ENCODE data around the gene STK32A.

DNA sequence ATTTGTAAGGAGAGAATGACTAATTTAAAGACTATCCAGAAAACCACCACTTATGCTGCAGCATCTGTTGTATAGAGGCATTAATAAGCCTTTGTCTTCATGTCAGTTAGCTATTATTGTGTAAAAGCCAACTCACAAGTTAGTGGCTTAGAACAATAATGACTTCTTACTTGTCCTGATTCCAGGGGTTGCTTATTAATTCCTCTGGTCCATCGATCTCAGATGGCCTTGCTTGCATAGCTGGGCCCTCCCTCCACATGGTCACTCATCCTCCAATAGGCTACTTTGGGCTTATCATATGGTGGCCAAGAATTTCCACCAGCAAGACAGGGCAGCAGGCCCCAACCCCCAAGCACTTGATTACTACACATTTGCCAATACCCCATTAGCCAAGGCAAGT is 44.5 kb upstream of the STK32A start:
- TF ChIP-seq, protein P1, sequence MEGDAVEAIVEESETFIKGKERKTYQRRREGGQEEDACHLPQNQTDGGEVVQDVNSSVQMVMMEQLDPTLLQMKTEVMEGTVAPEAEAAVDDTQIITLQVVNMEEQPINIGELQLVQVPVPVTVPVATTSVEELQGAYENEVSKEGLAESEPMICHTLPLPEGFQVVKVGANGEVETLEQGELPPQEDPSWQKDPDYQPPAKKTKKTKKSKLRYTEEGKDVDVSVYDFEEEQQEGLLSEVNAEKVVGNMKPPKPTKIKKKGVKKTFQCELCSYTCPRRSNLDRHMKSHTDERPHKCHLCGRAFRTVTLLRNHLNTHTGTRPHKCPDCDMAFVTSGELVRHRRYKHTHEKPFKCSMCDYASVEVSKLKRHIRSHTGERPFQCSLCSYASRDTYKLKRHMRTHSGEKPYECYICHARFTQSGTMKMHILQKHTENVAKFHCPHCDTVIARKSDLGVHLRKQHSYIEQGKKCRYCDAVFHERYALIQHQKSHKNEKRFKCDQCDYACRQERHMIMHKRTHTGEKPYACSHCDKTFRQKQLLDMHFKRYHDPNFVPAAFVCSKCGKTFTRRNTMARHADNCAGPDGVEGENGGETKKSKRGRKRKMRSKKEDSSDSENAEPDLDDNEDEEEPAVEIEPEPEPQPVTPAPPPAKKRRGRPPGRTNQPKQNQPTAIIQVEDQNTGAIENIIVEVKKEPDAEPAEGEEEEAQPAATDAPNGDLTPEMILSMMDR (IDR thresholded peaks at IDR 0.05) = no peak
- no peak for TF ChIP-seq EZH2 (IDR thresholded peaks at IDR 0.05; ENCODE audit: borderline replicate concordance, insufficient read depth, low read depth, low read length, poor library complexity, severe bottlenecking)
